ENCODE results near the gene GATD1. TPM values are rescaled to one million over a fixed set of nuclear protein-coding genes. Genes with fewer than 3 reads are reported as not detected.

The GATD1 gene
- total and polyA plus RNA-seq, 8 donors, result 9.9 to 68.1 (median 22.9) TPM

DNA sequence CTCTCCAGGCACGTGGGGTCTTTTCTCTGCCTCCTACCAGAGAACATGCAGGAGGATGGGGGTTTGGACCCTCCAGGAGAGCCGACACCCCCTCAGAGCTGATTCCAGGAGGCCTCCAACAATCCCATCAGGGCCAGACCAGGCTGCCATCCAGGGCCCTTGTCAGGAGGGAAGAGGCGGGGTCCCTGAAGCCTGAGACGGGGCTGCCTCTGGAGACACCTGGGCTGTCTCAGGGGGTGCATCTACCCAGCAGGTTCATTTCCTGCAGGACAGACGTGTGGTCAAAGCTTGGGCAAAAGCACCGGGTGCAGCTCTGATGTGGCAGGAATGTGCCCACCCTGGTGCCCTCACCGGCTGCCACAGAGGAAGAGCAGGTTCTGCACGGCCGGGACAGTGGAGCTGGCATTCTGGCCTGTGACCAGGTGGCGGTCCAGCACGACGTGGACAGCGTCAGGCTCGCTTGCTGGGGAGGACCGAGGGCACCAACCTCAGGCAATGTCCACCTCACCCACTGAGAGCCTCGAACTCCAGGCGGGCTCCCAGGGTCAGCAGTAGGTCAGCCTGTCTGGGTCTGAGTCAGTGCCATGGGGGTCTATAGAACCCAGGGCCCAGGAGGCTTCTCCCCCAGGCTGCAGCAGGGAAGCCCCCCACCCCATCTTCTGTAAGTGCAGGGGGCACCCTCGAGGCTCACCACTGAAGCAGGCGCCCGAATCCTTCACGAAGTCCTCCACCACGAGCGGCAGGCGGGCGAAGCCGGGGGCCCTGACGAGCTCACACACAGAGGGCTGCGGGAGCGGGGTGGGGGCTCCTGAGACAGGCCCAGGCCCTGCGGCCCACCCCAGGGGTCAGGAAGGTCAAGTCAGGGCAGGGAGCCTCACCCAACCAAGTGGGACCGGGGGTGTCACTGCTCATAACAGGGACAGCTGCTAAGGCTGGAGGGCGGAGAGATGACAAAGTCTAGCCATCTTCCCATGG, 6.4 kb downstream of the GATD1 start:
- WGBS, 5 donors, result 90 to 97% (median 92%) methylated on average over 10 to 32 of the region's 32 CpGs
- no peaks in the 10 kb centered on the region for H3K27me3 ChIP-seq
- H3K27ac ChIP-seq, result no peak overlapping the region
- no peak for DNase-seq
- peaks cover 12 to 36% (median 20%) of the 10 kb centered on the region in 4 donors for H3K4me1 ChIP-seq
- peaks cover 30 to 94% (median 75%) of the 10 kb centered on the region in 4 donors for H3K36me3 ChIP-seq
- H3K9me3 ChIP-seq, result no peaks in the 10 kb centered on the region
- no peak for TF ChIP-seq CTCF (IDR thresholded peaks at IDR 0.05)
- TF ChIP-seq EP300 (IDR thresholded peaks at IDR 0.05), result no peak
- TF ChIP-seq POLR2A (IDR thresholded peaks at IDR 0.05), result no peak
- intact Hi-C loops (cut with DNase I; ENCODE audit: low total_unique reads), result no loop called here
- H3K4me3 ChIP-seq, result no peak overlapping the region

GRCh38 chr11:769887-770641, 7.2 kb downstream of the GATD1 start:
- TF ChIP-seq CTCF (IDR thresholded peaks at IDR 0.05) (no peak), EP300 (IDR thresholded peaks at IDR 0.05) (no peak), POLR2A (IDR thresholded peaks at IDR 0.05) (no peak), POLR2AphosphoS5 (IDR thresholded peaks at IDR 0.05) (no peak)
- intact Hi-C loops (cut with DNase I; ENCODE audit: low total_unique reads), result no loop called here
- H3K27ac ChIP-seq, result no peak overlapping the region
- WGBS, 5 donors, result 86 to 92% (median 91%) methylated on average over 21 to 23 of the region's 23 CpGs
- no peaks in the 10 kb centered on the region for H3K27me3 ChIP-seq
- H3K36me3 ChIP-seq, result peaks cover 31 to 100% (median 84%) of the 10 kb centered on the region in 4 donors
- H3K4me3 ChIP-seq, result no peak overlapping the region
- H3K4me1 ChIP-seq, result peaks cover 3 to 34% (median 14%) of the 10 kb centered on the region in 4 donors
- no peak for DNase-seq
- H3K9me3 ChIP-seq, result no peaks in the 10 kb centered on the region

GRCh38 chr11:767238-767637, 10.0 kb downstream of the GATD1 start:
- intact Hi-C loops (cut with DNase I; ENCODE audit: low total_unique reads), result no loop called here
- 92 to 97% (median 96%) methylated on average over 11 of the region's 11 CpGs for WGBS, 5 donors
- Histone ChIP-seq H3K4me1 (peaks cover 5 to 24% (median 14%) of the 10 kb centered on the region in 4 donors), H3K27me3 (no peaks in the 10 kb centered on the region), H3K9me3 (no peaks in the 10 kb centered on the region), H3K36me3 (peaks cover 45 to 99% (median 86%) of the 10 kb centered on the region in 4 donors), H3K4me3 (no peak overlapping the region), H3K27ac (no peak overlapping the region)
- no peak for TF ChIP-seq POLR2AphosphoS5 (IDR thresholded peaks at IDR 0.05)
- TF ChIP-seq POLR2A (IDR thresholded peaks at IDR 0.05), result no peak
- TF ChIP-seq EP300 (IDR thresholded peaks at IDR 0.05), result no peak
- no peak for TF ChIP-seq CTCF (IDR thresholded peaks at IDR 0.05)
- DNase-seq, result no peak

GRCh38 chr11:766936-767210, 10.4 kb downstream of the GATD1 start:
- no peaks in the 10 kb centered on the region for H3K9me3 ChIP-seq
- peaks cover 46 to 99% (median 86%) of the 10 kb centered on the region in 4 donors for H3K36me3 ChIP-seq
- no peak for DNase-seq
- H3K27me3 ChIP-seq, result no peaks in the 10 kb centered on the region
- H3K4me1 ChIP-seq, result peaks cover 5 to 27% (median 16%) of the 10 kb centered on the region in 4 donors
- H3K4me3 ChIP-seq, result no peak overlapping the region
- TF ChIP-seq CTCF (IDR thresholded peaks at IDR 0.05) (no peak), EP300 (IDR thresholded peaks at IDR 0.05) (no peak), POLR2AphosphoS5 (IDR thresholded peaks at IDR 0.05) (no peak), POLR2A (IDR thresholded peaks at IDR 0.05) (no peak)
- intact Hi-C loops (cut with DNase I; ENCODE audit: low total_unique reads), result no loop called here
- H3K27ac ChIP-seq, result no peak overlapping the region
- WGBS, 5 donors, result 92 to 100% (median 97%) methylated on average over 2 of the region's 2 CpGs

All from stomach (tissue), 9 donors.